A172 (cell line): ENCODE measurements around the gene FNBP1. TPM values are rescaled to one million over a fixed set of nuclear protein-coding genes. Genes with fewer than 3 reads are reported as not detected.
A peak's percentile ranks its signal among the peaks of the same experiment; 100 is the strongest.

Experiments
- DNase-seq: peaks from one replicate; pipeline ENCODE4 v3.0.0-alpha.2; 2015; ENCODE audit warnings: low spot score
- total RNA-seq: library from RNA; depleted of rRNA; stranded (reverse); fragments of >200 nt; shearing (Covaris generic); gene quantifications from 2 replicates; pipeline ENCODE4 v1.2.3, GENCODE V29; 2014; rRNA removed

The FNBP1 gene
- total RNA-seq, 1 experiment from 2014 or later, result 28.4 TPM

DNA sequence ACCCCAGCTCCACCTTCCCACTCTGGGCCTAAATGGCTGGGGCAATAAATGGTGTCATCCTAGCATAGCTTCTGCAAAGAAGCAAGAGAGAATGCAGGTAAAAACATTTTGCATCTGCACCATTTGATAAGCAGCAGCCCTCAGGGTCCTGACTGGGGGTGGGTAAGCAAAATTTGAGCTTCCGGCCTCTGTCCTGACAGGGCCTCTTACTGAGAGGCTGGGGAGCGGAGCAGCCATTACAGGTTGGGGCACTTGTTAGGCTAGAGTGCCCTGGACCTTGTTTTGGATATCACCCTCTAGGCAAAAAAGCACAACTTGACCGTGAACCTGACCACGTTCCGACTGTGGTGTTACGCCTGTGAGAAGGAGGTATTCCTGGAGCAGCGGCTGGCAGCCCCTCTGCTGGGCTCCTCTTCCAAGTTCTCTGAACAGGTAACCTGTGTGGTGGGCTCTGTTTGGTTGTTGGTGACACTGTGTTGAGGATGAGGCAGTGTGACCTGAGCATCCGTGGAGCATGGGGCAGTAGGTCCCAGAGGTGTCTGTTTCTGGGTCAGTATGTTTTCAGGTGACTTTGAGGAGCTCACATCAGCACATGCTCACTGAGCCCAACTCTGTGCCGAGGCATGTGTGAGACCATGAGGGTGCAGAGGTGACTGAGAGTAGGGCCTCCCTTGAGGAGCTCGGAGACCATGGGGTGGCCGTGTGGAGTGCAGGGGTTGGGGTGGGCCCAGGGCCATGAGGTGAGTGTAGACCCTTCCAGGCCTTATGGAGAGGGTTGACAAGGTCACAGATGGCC lies 184.6 kb downstream of the FNBP1 start:
- no peak for DNase-seq

DNA sequence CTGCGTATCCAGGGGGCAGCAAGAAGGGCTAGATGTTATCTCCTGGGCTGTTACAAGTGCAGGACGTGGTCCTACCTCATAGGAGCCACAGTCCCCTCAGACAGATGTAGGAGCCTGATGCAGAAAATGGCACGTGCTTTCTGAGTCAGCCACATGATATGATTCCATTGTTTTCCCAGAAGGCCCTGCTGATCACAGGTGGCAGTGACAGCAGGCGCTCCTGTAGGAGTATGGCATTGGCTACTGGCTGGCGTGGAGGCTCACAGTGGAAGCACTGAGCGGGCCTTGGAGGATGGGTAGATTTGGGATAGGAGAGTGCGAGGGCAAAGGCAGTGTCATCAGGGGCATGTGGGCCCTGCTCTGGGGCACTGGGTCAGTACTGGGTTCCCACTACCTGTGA lies 185.8 kb downstream of the FNBP1 start:
- no peak for DNase-seq

DNA sequence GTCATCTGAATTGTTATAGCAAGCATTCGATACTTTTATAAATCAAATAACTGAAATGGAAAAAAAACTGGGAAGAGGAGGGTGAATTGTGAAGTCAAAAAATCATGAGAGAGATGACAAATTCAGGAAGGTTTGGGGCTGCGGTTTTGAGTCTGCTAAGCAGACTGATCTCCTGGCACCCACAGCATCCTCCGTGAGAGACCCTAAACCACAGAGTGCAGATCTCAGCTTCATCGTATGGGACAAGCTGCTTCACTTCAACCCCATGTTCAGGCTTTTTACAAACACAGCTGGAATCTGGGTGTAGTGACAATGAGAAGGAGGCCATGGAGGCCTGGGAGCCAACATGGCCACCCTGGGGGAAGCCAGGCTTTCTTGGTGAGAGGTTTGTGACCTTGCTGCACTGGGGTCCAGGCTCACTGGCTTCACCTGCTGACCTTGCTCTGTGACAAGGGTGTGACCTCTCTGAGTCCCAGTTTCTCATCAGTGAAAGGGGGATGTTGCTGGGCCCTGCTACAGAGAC lies 188.3 kb downstream of the FNBP1 start:
- DNase-seq, result no peak

DNA sequence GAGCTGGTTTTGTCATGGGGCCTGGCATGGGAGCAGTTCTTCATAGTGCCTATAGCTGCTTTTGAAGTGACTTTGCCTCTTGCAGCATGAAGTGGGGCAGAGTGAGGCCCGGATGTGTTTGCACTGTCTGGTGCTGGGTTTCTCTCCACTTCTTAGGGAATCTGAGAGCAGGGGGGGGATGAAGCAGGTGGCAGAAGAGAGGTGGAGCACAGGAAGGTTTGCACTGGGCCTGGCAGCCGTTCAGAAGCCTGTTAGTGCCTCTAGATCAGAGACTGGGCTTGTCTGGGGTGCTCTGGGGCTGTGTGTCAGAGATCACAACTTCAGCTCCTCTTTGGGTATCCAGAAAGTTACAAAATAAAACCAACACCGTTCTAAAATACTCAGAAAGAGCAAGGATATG lies 189.4 kb downstream of the FNBP1 start:
- no peak for DNase-seq

DNA sequence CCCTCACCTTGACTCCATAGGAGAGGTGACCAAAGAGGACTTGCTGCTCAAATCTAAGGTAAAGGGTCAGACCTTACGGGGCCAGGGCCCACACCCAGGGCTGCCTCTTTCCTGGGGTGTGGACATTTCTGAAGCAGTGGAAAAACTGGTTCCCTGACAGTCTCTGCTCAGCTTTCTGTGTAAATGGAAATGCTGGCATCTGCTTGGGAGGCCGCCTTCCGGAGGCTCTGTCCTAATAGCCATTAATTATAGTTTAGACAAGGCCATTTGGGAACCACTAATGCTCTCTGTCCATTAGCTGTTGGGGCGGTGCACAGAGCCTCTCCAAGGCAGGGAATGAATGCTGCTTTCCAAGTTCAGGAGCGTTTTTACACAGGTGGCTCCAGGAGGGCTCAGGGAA lies 190.4 kb downstream of the FNBP1 start:
- no peak for DNase-seq

DNA sequence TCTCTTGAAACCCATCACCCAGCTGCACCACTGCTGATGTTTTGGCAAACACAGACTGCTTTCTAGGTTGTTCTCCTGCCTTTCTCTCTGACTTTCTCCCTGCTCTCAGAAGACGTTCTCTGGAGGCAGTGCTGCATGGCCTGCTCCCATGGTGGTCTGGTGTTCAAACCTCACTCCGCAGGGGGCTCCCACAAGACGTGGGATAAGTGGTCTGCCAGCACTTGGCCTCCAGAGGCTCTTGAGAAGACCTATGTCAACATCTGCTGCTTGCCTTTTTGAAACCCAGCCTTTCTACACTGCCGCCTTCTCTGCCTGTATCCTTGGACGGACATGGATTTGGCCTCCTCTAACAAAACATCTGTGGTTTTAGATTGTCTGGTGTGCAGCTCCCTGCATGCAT lies 191.2 kb downstream of the FNBP1 start:
- DNase-seq, result no peak

DNA sequence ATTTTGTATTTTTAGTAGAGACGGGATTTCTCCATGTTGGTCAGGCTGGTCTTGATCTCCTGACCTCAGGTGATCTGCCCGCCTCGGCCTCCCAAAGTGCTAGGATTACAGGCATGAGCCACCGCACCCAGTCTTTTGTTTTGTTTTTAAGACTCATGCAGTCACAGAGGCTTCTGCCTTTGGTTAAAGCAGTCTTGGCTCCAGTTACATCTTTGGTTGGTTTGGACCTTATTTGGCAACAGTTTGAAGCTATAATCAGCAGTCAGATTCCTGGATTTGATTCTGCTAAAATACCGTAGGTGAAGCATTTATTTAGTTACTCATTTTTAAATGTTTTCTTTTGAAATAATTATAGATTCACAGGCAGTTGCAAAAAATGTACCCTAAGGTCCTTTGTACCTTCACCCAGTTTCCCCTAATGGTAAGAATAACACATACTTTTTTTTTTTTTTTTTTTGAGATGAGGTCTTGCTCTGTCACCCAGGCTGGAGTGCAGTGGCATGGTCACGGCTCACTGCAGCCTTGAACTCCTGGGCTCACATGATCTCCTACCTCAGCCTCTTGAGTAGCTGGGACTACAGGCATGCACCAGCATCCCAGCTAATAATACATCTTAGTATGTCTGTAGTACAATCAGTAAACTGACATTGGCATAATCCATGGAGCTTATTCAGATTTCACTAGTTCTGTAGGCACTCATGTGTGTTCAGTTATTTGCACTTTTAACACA lies 192.0 kb downstream of the FNBP1 start:
- no peak for DNase-seq

DNA sequence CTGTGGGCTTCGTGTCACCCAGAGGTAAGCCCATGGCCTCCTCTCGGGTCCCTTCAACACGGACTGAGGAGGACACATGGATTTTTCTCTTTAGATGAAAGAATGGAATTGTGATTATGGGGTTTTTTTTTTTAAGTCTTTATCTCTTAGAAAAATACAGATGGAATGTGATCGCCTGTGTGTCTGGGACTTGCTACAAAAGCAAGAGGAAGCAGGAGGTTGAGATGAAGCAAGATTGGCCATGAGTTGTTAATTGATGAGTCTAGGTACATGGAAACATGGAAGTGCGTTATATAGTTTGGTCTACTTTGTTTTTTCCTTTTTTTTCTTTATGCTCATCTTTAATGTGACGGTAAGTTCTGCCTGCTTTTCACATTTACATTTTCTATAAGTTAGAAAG lies 193.1 kb downstream of the FNBP1 start:
- DNase-seq, result no peak

DNA sequence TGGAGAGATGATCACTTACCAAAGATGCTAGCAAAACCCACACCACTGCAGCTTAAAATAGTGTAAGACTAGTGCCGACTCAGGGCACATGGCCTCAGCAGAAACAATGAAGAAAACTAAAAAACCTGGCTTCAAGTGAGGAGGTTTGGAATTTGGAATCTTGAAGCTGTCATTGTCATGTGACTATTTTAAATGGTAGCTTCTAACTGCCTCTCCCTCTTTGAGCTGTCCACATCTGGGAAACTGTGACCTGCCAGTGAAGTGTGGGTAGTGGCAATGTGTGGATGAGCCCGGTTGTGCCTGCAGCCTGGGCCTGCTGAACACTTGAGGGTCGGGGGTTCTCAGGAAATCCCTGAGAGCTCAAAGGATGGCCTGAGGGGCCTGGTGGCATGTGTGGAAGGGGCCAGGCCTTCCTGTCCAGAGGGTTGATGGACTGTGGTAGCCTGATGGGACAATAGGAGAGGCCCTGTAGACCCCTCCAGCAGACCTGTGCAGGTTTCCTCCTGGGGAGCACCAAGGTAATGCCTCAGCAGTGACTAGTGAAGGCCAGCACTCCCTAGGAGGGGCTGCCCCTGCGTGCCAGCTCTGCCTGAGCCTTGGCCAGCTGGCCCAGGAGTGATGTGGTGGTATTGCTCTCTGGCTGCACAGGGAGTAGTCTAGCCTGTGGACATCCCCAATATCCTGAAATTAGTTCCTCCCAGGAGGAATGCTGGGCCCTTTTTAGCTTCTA lies 194.1 kb downstream of the FNBP1 start:
- no peak for DNase-seq

DNA sequence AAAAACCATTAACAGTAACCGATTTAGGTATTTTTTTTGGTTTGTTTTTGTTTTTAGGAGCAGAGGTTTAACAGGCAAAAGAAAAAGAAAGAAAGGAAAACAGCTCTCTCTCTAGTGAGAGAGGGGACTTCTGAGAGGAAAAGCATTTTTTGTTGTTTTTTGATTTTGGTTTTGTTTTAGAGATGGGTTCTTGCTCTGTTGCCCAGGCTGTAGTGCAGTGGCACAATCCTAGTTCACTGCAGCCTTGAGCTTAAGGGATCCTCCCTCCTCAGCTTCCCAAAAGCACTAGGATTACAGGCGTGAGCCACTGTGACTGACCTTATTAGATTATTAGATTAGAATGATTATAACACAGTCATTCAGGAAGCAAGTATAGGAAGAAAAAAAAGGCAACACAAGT lies 197.6 kb downstream of the FNBP1 start:
- DNase-seq, result no peak

DNA sequence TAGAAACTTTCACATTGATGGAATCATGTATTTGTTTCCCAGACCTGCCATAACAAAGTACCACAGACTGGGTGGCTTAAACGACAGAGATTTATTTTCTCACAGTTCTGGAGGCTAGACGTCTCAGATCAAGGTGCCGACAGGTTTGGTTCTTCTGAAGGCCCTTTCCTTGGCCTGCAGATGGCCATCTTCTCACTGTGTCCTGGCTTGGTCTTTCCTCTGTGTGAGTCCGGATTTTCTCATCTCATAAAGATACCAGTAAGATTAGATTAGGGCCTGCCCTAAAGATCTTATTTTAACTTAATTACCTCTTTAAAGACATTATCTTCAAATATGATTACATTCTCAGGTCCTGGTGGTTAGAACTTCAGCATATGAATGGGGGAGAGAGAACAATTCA lies 201.9 kb downstream of the FNBP1 start:
- DNase-seq, result no peak

DNA sequence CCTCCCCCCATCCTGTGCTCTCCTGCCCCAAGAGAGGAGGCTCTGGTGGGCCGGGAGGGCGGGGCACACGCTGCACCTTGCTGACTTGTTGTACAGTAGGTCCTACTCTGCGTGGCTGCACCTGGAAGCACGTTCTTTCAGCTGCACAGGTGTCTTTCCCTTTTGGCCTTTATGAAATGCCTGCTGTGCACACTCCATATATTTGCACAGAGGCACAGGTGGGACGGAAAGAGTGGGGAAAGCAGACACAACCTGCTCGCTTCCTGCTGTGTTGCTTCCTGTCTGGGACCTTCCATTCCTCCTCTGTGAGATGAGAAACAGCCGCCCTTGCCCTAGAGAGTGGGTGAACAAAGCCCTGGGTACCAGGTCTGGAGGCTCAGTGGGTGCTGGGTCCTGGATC lies 203.0 kb downstream of the FNBP1 start:
- no peak for DNase-seq

DNA sequence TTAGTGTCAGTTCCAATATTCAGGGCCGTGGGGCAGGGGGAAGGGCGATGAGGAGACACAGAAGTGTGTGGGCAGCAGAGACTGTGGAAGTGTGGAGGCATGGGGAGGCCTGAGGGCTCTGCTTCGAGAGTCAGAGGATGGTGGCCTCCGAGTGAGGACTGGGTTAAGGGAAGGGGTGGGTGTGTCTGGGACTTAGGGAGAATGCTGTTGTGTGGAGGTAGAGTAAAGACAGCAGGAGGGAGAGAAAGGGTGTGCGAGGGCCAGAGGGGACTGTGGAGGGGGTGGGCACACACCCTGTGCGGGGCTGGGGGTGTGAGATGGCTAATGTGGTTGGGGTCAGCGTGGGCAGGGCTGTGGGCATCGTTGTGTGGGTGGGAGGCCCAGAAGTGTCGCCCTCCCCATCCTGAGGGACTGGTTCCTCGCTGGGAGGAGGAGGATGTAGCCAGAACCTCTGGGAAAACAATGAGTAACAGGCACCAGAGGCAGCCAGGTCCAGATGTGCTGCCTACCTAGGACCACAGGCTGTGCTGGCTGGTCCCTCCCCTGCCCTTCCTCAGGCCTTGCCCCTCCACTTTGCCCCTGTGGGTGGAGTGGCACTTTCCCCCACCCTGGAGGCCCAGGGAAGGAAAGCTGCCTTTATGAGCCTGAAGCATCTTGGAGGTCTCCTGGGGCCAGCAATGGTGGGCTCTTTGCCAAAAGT lies 203.5 kb downstream of the FNBP1 start:
- no peak for DNase-seq

DNA sequence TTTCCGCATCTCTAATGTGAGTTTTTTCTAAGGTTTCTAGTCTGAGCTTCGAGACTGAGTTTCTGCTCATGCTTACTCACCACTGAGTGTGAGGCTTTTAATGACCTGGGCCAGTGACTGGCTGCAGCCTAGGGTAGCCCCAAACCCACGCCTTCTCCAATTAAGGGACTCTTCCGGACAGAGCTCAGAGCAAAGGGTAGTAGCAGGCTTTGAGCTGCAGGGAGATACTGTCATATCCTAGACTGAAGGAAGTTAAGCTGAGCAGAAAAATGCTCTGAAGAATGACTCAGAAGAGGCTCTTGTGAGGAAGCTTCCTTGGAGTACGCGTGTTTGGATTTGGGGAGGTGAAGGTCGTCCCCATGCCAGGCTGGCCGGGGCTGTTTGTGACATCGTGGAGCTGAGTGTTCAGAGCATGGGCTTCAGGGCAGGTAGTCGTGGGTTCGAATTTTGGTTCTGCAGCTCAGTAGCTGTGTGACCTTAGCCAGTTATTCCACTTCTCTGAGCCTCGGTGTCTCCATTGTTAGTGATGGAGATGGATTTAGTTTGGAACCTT lies 204.2 kb downstream of the FNBP1 start:
- DNase-seq, result peak; percentile 82

Other genes with a start within 250 kb of the FNBP1 start
- gene TOR1B, start 240.0 kb downstream of the FNBP1 start, total RNA-seq, result 47.9 and 80.4 TPM in 2 replicates
- 47.8 and 53.2 TPM in 2 replicates for gene TOR1A, start 219.1 kb downstream of the FNBP1 start, total RNA-seq
- gene C9orf78, start 207.9 kb downstream of the FNBP1 start, total RNA-seq, result 71.9 and 75.3 TPM in 2 replicates
- gene USP20, start 207.7 kb downstream of the FNBP1 start, total RNA-seq, result 4.5 and 7.0 TPM in 2 replicates
- 0.17 and 0.22 TPM in 2 replicates for gene GPR107, start 10.7 kb upstream of the FNBP1 start, total RNA-seq
- gene NCS1, start 129.2 kb upstream of the FNBP1 start, total RNA-seq, result 42.6 and 43.2 TPM in 2 replicates
- gene HMCN2, start 222.6 kb upstream of the FNBP1 start, total RNA-seq, result 0.02 and 0.05 TPM in 2 replicates